Measurements from ENCODE around the gene TATDN3. TPM values are rescaled to one million over a fixed set of nuclear protein-coding genes. Genes with fewer than 3 reads are reported as not detected.

TATDN3 gene
- total RNA-seq, 1 experiment from 2014 or later: 47.6 TPM

GRCh38 chr1:212852105-212852688 is 60.5 kb downstream of the TATDN3 start:
- Histone ChIP-seq H3K9ac (ENCODE audit: low read length) (no peak overlapping the region), H2AFZ (ENCODE audit: low read length) (no peak overlapping the region), H3K79me2 (ENCODE audit: low read length) (peaks cover 7% of the 10 kb centered on the region), H3K4me1 (ENCODE audit: low read length) (peaks cover 7% of the 10 kb centered on the region), H3K4me2 (ENCODE audit: low read depth, low read length, poor library complexity, severe bottlenecking) (no peak overlapping the region), H3K36me3 (ENCODE audit: insufficient read depth, low read length) (no peaks in the 10 kb centered on the region), H4K20me1 (ENCODE audit: insufficient read depth, low read depth, low read length) (no peaks in the 10 kb centered on the region), H3K27me3 (ENCODE audit: low read length) (no peaks in the 10 kb centered on the region), H3K9me3 (ENCODE audit: low read length) (no peaks in the 10 kb centered on the region), H3K4me3 (ENCODE audit: low read length) (no peak overlapping the region), H3K27ac (ENCODE audit: low read length) (no peak overlapping the region), H3K9me2 (replicated peaks; ENCODE audit: insufficient read depth, low read length) (no peaks in the 10 kb centered on the region)
- DNase-seq: no peak

GRCh38 chr1:212853658-212854057 is 62.0 kb downstream of the TATDN3 start:
- no peak overlapping the region for H3K27ac ChIP-seq (ENCODE audit: low read length)
- H3K36me3 ChIP-seq (ENCODE audit: insufficient read depth, low read length): no peaks in the 10 kb centered on the region
- no peaks in the 10 kb centered on the region for H3K9me3 ChIP-seq (ENCODE audit: low read length)
- no peak for DNase-seq
- H3K27me3 ChIP-seq (ENCODE audit: low read length): no peaks in the 10 kb centered on the region
- H4K20me1 ChIP-seq (ENCODE audit: insufficient read depth, low read depth, low read length): no peaks in the 10 kb centered on the region
- no peak overlapping the region for H3K4me3 ChIP-seq (ENCODE audit: low read length)
- H3K4me2 ChIP-seq (ENCODE audit: low read depth, low read length, poor library complexity, severe bottlenecking): no peak overlapping the region
- no peak overlapping the region for H2AFZ ChIP-seq (ENCODE audit: low read length)
- peaks cover 19% of the 10 kb centered on the region for H3K79me2 ChIP-seq (ENCODE audit: low read length)
- H3K4me1 ChIP-seq (ENCODE audit: low read length): peaks cover 8% of the 10 kb centered on the region
- H3K9ac ChIP-seq (ENCODE audit: low read length): no peak overlapping the region
- H3K9me2 ChIP-seq (replicated peaks; ENCODE audit: insufficient read depth, low read length): no peaks in the 10 kb centered on the region

GRCh38 chr1:212856755-212857154 is 65.1 kb downstream of the TATDN3 start:
- Histone ChIP-seq H3K4me1 (ENCODE audit: low read length) (peaks cover 32% of the 10 kb centered on the region), H3K9ac (ENCODE audit: low read length) (peak overlapping the region; percentile 85), H3K27ac (ENCODE audit: low read length) (no peak overlapping the region), H3K9me3 (ENCODE audit: low read length) (no peaks in the 10 kb centered on the region), H3K4me3 (ENCODE audit: low read length) (peak overlapping the region; percentile 82), H3K36me3 (ENCODE audit: insufficient read depth, low read length) (peaks cover 11% of the 10 kb centered on the region; the same call in 1 of the 2 replicates), H3K79me2 (ENCODE audit: low read length) (peaks cover 47% of the 10 kb centered on the region), H3K27me3 (ENCODE audit: low read length) (no peaks in the 10 kb centered on the region), H2AFZ (ENCODE audit: low read length) (no peak overlapping the region), H4K20me1 (ENCODE audit: insufficient read depth, low read depth, low read length) (no peaks in the 10 kb centered on the region), H3K4me2 (ENCODE audit: low read depth, low read length, poor library complexity, severe bottlenecking) (peak overlapping the region; percentile 92), H3K9me2 (replicated peaks; ENCODE audit: insufficient read depth, low read length) (no peaks in the 10 kb centered on the region)
- no peak for DNase-seq

- H3K4me2 ChIP-seq (ENCODE audit: low read depth, low read length, poor library complexity, severe bottlenecking): peak within 1 kb of the TSS; percentile 92
- H3K27ac ChIP-seq (ENCODE audit: low read length): peak within 1 kb of the TSS; percentile 67
- no peaks in the 10 kb centered on the region for H3K9me2 ChIP-seq (replicated peaks; ENCODE audit: insufficient read depth, low read length)
- peak within 1 kb of the TSS; percentile 82 for H3K4me3 ChIP-seq (ENCODE audit: low read length)
- H3K9me3 ChIP-seq (ENCODE audit: low read length): no peaks in the 10 kb centered on the region
- no peaks in the 10 kb centered on the region for H3K27me3 ChIP-seq (ENCODE audit: low read length)
- H4K20me1 ChIP-seq (ENCODE audit: insufficient read depth, low read depth, low read length): peaks cover 4% of the 10 kb centered on the region; the same call in 1 of the 2 replicates
- peaks cover 21% of the 10 kb centered on the region for H3K36me3 ChIP-seq (ENCODE audit: insufficient read depth, low read length)
- DNase-seq: peak; percentile 98
- H3K4me1 ChIP-seq (ENCODE audit: low read length): peaks cover 41% of the 10 kb centered on the region
- H3K9ac ChIP-seq (ENCODE audit: low read length): peak within 1 kb of the TSS; percentile 85
- H2AFZ ChIP-seq (ENCODE audit: low read length): peak within 1 kb of the TSS; percentile 99
- peaks cover 60% of the 10 kb centered on the region for H3K79me2 ChIP-seq (ENCODE audit: low read length)
These were observed 66.3 kb downstream of the TATDN3 start, which contains the start of gene FLVCR1 for GRCh38 chr1:212857992-212858460. FLVCR1 (plus strand) TSS chr1:212858275; CDS start chr1:212858453, 178 bp downstream.

GRCh38 chr1:212858461-212859265 is 67.0 kb downstream of the TATDN3 start:
- peaks cover 66% of the 10 kb centered on the region for H3K79me2 ChIP-seq (ENCODE audit: low read length)
- H3K4me2 ChIP-seq (ENCODE audit: low read depth, low read length, poor library complexity, severe bottlenecking): peak overlapping the region; percentile 92
- H3K27ac ChIP-seq (ENCODE audit: low read length): peak overlapping the region; percentile 67
- H3K9me2 ChIP-seq (replicated peaks; ENCODE audit: insufficient read depth, low read length): no peaks in the 10 kb centered on the region
- peaks cover 21% of the 10 kb centered on the region for H3K36me3 ChIP-seq (ENCODE audit: insufficient read depth, low read length)
- H3K4me3 ChIP-seq (ENCODE audit: low read length): peak overlapping the region; percentile 82
- H4K20me1 ChIP-seq (ENCODE audit: insufficient read depth, low read depth, low read length): peaks cover 4% of the 10 kb centered on the region; the same call in 1 of the 2 replicates
- no peaks in the 10 kb centered on the region for H3K9me3 ChIP-seq (ENCODE audit: low read length)
- peaks cover 42% of the 10 kb centered on the region for H3K4me1 ChIP-seq (ENCODE audit: low read length)
- H3K27me3 ChIP-seq (ENCODE audit: low read length): no peaks in the 10 kb centered on the region
- H2AFZ ChIP-seq (ENCODE audit: low read length): peak overlapping the region; percentile 96
- peak; percentile 63 for DNase-seq
- H3K9ac ChIP-seq (ENCODE audit: low read length): peak overlapping the region; percentile 85

- Histone ChIP-seq H3K27me3 (ENCODE audit: low read length) (no peaks in the 10 kb centered on the region), H3K9me2 (replicated peaks; ENCODE audit: insufficient read depth, low read length) (no peaks in the 10 kb centered on the region), H3K4me3 (ENCODE audit: low read length) (peak overlapping the region; percentile 82; the same call in 1 of the 2 replicates), H4K20me1 (ENCODE audit: insufficient read depth, low read depth, low read length) (peaks cover 4% of the 10 kb centered on the region; the same call in 1 of the 2 replicates), H3K4me2 (ENCODE audit: low read depth, low read length, poor library complexity, severe bottlenecking) (peak overlapping the region; percentile 92), H3K36me3 (ENCODE audit: insufficient read depth, low read length) (peaks cover 31% of the 10 kb centered on the region), H3K79me2 (ENCODE audit: low read length) (peaks cover 79% of the 10 kb centered on the region), H3K4me1 (ENCODE audit: low read length) (peaks cover 42% of the 10 kb centered on the region), H3K27ac (ENCODE audit: low read length) (no peak overlapping the region), H3K9me3 (ENCODE audit: low read length) (no peaks in the 10 kb centered on the region), H2AFZ (ENCODE audit: low read length) (no peak overlapping the region), H3K9ac (ENCODE audit: low read length) (no peak overlapping the region)
- no peak for DNase-seq
These were observed 69.3 kb downstream of the TATDN3 start for GRCh38 chr1:212860713-212861581.

- Histone ChIP-seq H3K27me3 (ENCODE audit: low read length) (no peaks in the 10 kb centered on the region), H3K9me3 (ENCODE audit: low read length) (no peaks in the 10 kb centered on the region), H3K4me3 (ENCODE audit: low read length) (peak overlapping the region; percentile 28), H3K27ac (ENCODE audit: low read length) (no peak overlapping the region), H3K9me2 (replicated peaks; ENCODE audit: insufficient read depth, low read length) (no peaks in the 10 kb centered on the region), H3K79me2 (ENCODE audit: low read length) (peaks cover 81% of the 10 kb centered on the region), H3K4me2 (ENCODE audit: low read depth, low read length, poor library complexity, severe bottlenecking) (peak overlapping the region; percentile 24), H2AFZ (ENCODE audit: low read length) (no peak overlapping the region), H3K36me3 (ENCODE audit: insufficient read depth, low read length) (peaks cover 38% of the 10 kb centered on the region), H3K4me1 (ENCODE audit: low read length) (peaks cover 35% of the 10 kb centered on the region), H3K9ac (ENCODE audit: low read length) (no peak overlapping the region), H4K20me1 (ENCODE audit: insufficient read depth, low read depth, low read length) (peaks cover 4% of the 10 kb centered on the region; the same call in 1 of the 2 replicates)
- DNase-seq: no peak
These were observed 70.5 kb downstream of the TATDN3 start for GRCh38 chr1:212862111-212862690.
